Brain pericyte (primary cell): ENCODE results near the gene POLA2.
"Not testable (repeated sequence)": the region's sequence is repeated elsewhere in the genome, so short reads cannot be mapped to it uniquely, and the experiment has no call there.

ENCODE experiments used
- DNase-seq: peaks from one replicate; pipeline ENCODE4 v3.0.0-alpha.2; 2012; ENCODE audit warnings: low read depth, low spot score

The POLA2 gene

GRCh38 chr11:65241692-65242091, 20.1 kb upstream of the POLA2 start:
- no peak for DNase-seq

GRCh38 chr11:65242389-65242788, 19.4 kb upstream of the POLA2 start:
- no peak for DNase-seq

- DNase-seq = no peak
These were observed 18.0 kb upstream of the POLA2 start for GRCh38 chr11:65243797-65244196.

GRCh38 chr11:65245046-65245445, 16.7 kb upstream of the POLA2 start:
- DNase-seq = not testable (repeated sequence)

- no peak for DNase-seq
These were observed 15.3 kb upstream of the POLA2 start for GRCh38 chr11:65246506-65246905.

GRCh38 chr11:65248184-65248710, 13.5 kb upstream of the POLA2 start:
- DNase-seq = not testable (repeated sequence)

GRCh38 chr11:65251476-65251875, 10.3 kb upstream of the POLA2 start:
- no peak for DNase-seq

- DNase-seq = no peak
These were observed 7.0 kb upstream of the POLA2 start for GRCh38 chr11:65254724-65255123.

- DNase-seq = no peak
These were observed 2.8 kb upstream of the POLA2 start for GRCh38 chr11:65258988-65259387.

GRCh38 chr11:65260302-65260701, 1.5 kb upstream of the POLA2 start:
- no peak for DNase-seq

GRCh38 chr11:65260756-65261590, 789 bp upstream of the POLA2 start:
- DNase-seq = no peak

- DNase-seq = no peak
These were observed 569 bp downstream of the POLA2 start for GRCh38 chr11:65262381-65262680.

- DNase-seq = no peak
These were observed 1.0 kb downstream of the POLA2 start for GRCh38 chr11:65262776-65263175.

GRCh38 chr11:65264747-65265146, 3.0 kb downstream of the POLA2 start:
- DNase-seq = not testable (repeated sequence)

- DNase-seq = no peak
These were observed 4.4 kb downstream of the POLA2 start for GRCh38 chr11:65266210-65266609.

- DNase-seq = no peak
These were observed 13.2 kb downstream of the POLA2 start for GRCh38 chr11:65274735-65275682.

GRCh38 chr11:65275906-65276305, 14.1 kb downstream of the POLA2 start:
- DNase-seq = no peak

GRCh38 chr11:65277631-65278277, 16.0 kb downstream of the POLA2 start:
- no peak for DNase-seq

- no peak for DNase-seq
These were observed 16.6 kb downstream of the POLA2 start for GRCh38 chr11:65278356-65278755.

- DNase-seq = no peak
These were observed 17.5 kb downstream of the POLA2 start for GRCh38 chr11:65279279-65279678.

GRCh38 chr11:65279741-65280440, 18.1 kb downstream of the POLA2 start:
- DNase-seq = no peak
